DND-41 (cell line): ENCODE measurements around the gene MRPL27.

ENCODE experiments used
- ATAC-seq: fragments of 200-7000 bp; cut with Tn5 transposase; 3 replicates; pipeline ENCODE4 v1.9.1; 2021; ENCODE audit warnings: low read depth; ENCODE audit not compliant: insufficient read depth
- DNase-seq: peaks from one replicate; pipeline ENCODE4 v3.0.0-alpha.2; 2020
- H2AFZ ChIP-seq: 2 replicates; pipeline ENCODE4 v1.6.0; 2012; ENCODE audit warnings: low read depth, low read length
- H3K27ac ChIP-seq: 2 replicates; pipeline ENCODE4 v1.5.1; 2012; ENCODE audit warnings: low read length, inconsistent platforms
- H3K27me3 ChIP-seq: fragments of 200-600 bp; sonication (generic); 2 replicates; pipeline ENCODE4 v1.6.0; 2012; ENCODE audit warnings: low read length, mild to moderate bottlenecking, inconsistent platforms; ENCODE audit not compliant: insufficient read depth, poor library complexity
- H3K36me3 ChIP-seq: 2 replicates; pipeline ENCODE4 v1.5.1; 2012; ENCODE audit warnings: low read length, inconsistent platforms; ENCODE audit not compliant: insufficient read depth
- H3K4me1 ChIP-seq: 2 replicates; pipeline ENCODE4 v1.5.1; 2012; ENCODE audit warnings: mild to moderate bottlenecking, low read length; ENCODE audit not compliant: insufficient read depth
- H3K4me2 ChIP-seq: 2 replicates; pipeline ENCODE4 v1.6.0; 2012; ENCODE audit warnings: mild to moderate bottlenecking, moderate library complexity, low read length, inconsistent platforms; ENCODE audit not compliant: insufficient read depth
- H3K4me3 ChIP-seq, 2 experiments: fragments of 200-600 bp in 1 of 2; shearing (Covaris generic) in 1 of 2; 2 replicates each; pipeline ENCODE4 v1.5.1; 2012 to 2016; ENCODE audit warnings: inconsistent platforms in 2 of 2, low read length in 2 of 2, mild to moderate bottlenecking in 2 of 2, low read depth in 1 of 2, moderate library complexity in 1 of 2
- H3K79me2 ChIP-seq: 2 replicates; pipeline ENCODE4 v1.6.0; 2012; ENCODE audit warnings: low read length, inconsistent platforms; ENCODE audit not compliant: insufficient read depth
- H3K9ac ChIP-seq: 2 replicates; pipeline ENCODE4 v1.6.0; 2012; ENCODE audit warnings: low read depth, mild to moderate bottlenecking, inconsistent platforms, low read length, moderate library complexity
- H3K9me3 ChIP-seq: 2 replicates; pipeline ENCODE4 v1.5.1; 2012; ENCODE audit warnings: low read length, moderate library complexity, mild to moderate bottlenecking, inconsistent platforms; ENCODE audit not compliant: insufficient read depth, severe bottlenecking
- H4K20me1 ChIP-seq: 2 replicates; pipeline ENCODE4 v1.6.0; 2012; ENCODE audit warnings: low read length; ENCODE audit not compliant: insufficient read depth
- CTCF ChIP-seq: IDR thresholded peaks from 2 replicates; pipeline ENCODE4 v1.5.1; 2012; ENCODE audit warnings: borderline replicate concordance, low read length, moderate library complexity, mild to moderate bottlenecking; ENCODE audit not compliant: poor library complexity, severe bottlenecking; ENCODE audit errors: extremely low read depth
- EZH2 ChIP-seq: IDR thresholded peaks from 3 replicates; pipeline ENCODE4 v1.6.1; 2012; ENCODE audit warnings: borderline replicate concordance, low read depth, mild to moderate bottlenecking, moderate library complexity, low read length, inconsistent platforms; ENCODE audit not compliant: severe bottlenecking

The MRPL27 gene

GRCh38 chr17:50364061-50364458, 8.9 kb downstream of the MRPL27 start:
- Histone ChIP-seq H3K4me3 (no peak overlapping the region), H3K79me2 (no peaks in the 10 kb centered on the region), H4K20me1 (peaks cover 36% of the 10 kb centered on the region), H3K9ac (no peak overlapping the region), H3K4me1 (no peaks in the 10 kb centered on the region), H2AFZ (no peak overlapping the region), H3K36me3 (peaks cover 65% of the 10 kb centered on the region), H3K9me3 (no peaks in the 10 kb centered on the region), H3K27me3 (no peaks in the 10 kb centered on the region), H3K4me2 (no peak overlapping the region), H3K27ac (no peak overlapping the region)
- DNase-seq (no peak), ATAC-seq (no peak)
- TF ChIP-seq CTCF (no peak), EZH2 (no peak)

- Histone ChIP-seq H3K79me2 (no peaks in the 10 kb centered on the region), H3K9ac (no peak overlapping the region), H3K4me2 (no peak overlapping the region), H3K4me1 (no peaks in the 10 kb centered on the region), H3K27ac (no peak overlapping the region), H4K20me1 (peaks cover 36% of the 10 kb centered on the region), H2AFZ (no peak overlapping the region), H3K4me3 (no peak overlapping the region), H3K9me3 (no peaks in the 10 kb centered on the region), H3K36me3 (peaks cover 65% of the 10 kb centered on the region), H3K27me3 (no peaks in the 10 kb centered on the region)
- no peak for TF ChIP-seq EZH2
- TF ChIP-seq CTCF: no peak
- no peak for ATAC-seq
- DNase-seq: no peak
Measured at GRCh38 chr17:50363217-50364060, 9.5 kb downstream of the MRPL27 start.

GRCh38 chr17:50362661-50363060, 10.3 kb downstream of the MRPL27 start:
- no peak overlapping the region for H3K9ac ChIP-seq
- TF ChIP-seq CTCF: no peak
- TF ChIP-seq EZH2: no peak
- ATAC-seq (no peak), DNase-seq (no peak)
- no peaks in the 10 kb centered on the region for H3K4me1 ChIP-seq
- H4K20me1 ChIP-seq: peaks cover 31% of the 10 kb centered on the region
- no peak overlapping the region for H2AFZ ChIP-seq
- no peaks in the 10 kb centered on the region for H3K79me2 ChIP-seq
- H3K4me3 ChIP-seq: no peak overlapping the region
- H3K27ac ChIP-seq: peak overlapping the region; percentile 12; the same call in 1 of the 2 replicates
- no peaks in the 10 kb centered on the region for H3K27me3 ChIP-seq
- no peak overlapping the region for H3K4me2 ChIP-seq
- peaks cover 65% of the 10 kb centered on the region for H3K36me3 ChIP-seq
- H3K9me3 ChIP-seq: no peaks in the 10 kb centered on the region
